DOHH2 (cell line): Measurements from ENCODE around the gene CALHM2.

Experiments used
- EZH2phosphoT487 ChIP-seq: fragments of 200-600 bp; sonication (generic); IDR thresholded peaks from 2 replicates; pipeline ENCODE4 v1.6.1; 2017; ENCODE audit warnings: borderline replicate concordance, mild to moderate bottlenecking, antibody characterized with exemption, low read length, moderate library complexity, mixed read lengths
- TF ChIP-seq, protein P1 (sequence below): fragments of 200-600 bp; sonication (generic); IDR thresholded peaks from one replicate; pipeline ENCODE4 v1.5.1; 2014; ENCODE audit warnings: antibody characterized with exemption, mild to moderate bottlenecking, low read depth, low read length; ENCODE audit not compliant: poor library complexity, severe bottlenecking

DNA sequence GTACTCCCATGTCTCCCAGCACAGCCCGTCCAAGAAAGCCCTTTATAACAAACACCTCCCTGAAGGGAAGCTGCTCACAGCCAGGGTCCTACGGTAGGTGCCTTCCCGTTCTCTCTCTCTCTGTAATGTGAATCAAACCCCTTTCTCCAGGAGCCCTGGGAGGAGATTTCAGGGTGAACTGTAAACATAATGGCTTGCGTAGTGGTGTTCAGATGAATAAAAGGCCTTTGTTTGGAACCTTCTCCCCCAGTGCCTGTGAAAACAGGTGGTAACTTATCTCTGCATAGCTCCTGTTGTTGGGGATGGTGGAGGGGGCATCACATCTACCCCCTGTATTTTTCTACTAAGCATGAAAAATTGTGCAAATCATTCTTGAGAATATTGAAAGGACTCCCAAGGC is 12.4 kb downstream of the CALHM2 start:
- TF ChIP-seq, protein P1, sequence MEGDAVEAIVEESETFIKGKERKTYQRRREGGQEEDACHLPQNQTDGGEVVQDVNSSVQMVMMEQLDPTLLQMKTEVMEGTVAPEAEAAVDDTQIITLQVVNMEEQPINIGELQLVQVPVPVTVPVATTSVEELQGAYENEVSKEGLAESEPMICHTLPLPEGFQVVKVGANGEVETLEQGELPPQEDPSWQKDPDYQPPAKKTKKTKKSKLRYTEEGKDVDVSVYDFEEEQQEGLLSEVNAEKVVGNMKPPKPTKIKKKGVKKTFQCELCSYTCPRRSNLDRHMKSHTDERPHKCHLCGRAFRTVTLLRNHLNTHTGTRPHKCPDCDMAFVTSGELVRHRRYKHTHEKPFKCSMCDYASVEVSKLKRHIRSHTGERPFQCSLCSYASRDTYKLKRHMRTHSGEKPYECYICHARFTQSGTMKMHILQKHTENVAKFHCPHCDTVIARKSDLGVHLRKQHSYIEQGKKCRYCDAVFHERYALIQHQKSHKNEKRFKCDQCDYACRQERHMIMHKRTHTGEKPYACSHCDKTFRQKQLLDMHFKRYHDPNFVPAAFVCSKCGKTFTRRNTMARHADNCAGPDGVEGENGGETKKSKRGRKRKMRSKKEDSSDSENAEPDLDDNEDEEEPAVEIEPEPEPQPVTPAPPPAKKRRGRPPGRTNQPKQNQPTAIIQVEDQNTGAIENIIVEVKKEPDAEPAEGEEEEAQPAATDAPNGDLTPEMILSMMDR = no peak
- TF ChIP-seq EZH2phosphoT487 = no peak
